CD4-positive, alpha-beta T cell treated with Interleukin-10 for 1 hour (primary cell): Measurements from ENCODE around the gene TMCC2.
"Not testable (repeated sequence)": the region's sequence is repeated elsewhere in the genome, so short reads cannot be mapped to it uniquely, and the experiment has no call there.

Experiments
- DNase-seq: peaks from one replicate; pipeline ENCODE4 v3.0.0-alpha.2; 2020

TMCC2 gene

DNA sequence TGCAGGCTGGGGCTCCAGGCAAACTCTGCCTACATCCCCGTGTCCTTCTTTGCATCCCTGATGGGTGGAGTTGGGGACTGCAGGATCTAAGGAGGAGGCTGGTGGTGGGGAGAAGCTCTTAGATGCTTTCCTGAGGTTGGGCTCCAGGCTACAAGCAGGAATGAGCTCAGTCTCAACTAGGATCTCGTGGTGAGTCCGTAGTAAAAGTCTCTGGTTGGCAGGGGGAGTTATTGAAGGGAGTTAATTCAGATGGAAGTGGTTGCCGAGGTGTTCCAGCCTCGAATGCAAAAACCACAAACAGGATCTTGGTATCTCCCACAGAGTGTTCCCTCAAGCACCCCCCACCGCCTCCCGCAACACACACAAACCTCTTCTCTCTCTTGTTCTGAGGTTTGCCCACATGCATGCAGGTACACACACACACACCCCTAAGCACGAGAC, 35.0 kb downstream of the TMCC2 start:
- DNase-seq, result no peak

DNA sequence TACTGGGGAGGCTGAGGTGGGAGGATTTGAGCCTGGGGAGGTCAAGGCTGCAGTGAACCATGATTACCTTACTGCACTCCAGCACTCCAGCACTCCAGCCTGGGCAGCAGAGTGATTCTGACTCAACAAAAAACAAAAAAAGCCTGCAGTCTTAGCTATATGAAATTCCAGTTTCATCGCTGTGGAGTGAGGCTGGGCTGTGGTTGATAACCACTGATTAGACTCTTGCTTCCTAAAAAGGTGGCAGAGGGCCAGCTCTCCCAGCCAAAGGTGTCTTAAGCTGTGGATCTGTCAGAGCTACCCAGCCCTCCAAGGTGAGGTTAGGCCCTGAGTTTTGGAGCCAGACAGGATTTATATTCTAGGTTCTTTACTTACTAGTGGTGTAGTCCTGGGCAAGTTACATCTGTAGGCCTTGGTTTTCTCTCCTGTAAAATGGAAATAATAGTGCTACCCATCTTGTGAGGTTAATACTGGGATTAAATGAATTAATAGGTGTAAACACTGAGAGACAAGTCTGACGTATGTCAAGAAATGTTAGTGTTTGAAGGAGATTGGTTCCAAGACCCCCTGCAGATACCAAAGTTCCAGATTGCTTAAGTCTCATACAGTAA, 35.9 kb downstream of the TMCC2 start:
- DNase-seq, result no peak

DNA sequence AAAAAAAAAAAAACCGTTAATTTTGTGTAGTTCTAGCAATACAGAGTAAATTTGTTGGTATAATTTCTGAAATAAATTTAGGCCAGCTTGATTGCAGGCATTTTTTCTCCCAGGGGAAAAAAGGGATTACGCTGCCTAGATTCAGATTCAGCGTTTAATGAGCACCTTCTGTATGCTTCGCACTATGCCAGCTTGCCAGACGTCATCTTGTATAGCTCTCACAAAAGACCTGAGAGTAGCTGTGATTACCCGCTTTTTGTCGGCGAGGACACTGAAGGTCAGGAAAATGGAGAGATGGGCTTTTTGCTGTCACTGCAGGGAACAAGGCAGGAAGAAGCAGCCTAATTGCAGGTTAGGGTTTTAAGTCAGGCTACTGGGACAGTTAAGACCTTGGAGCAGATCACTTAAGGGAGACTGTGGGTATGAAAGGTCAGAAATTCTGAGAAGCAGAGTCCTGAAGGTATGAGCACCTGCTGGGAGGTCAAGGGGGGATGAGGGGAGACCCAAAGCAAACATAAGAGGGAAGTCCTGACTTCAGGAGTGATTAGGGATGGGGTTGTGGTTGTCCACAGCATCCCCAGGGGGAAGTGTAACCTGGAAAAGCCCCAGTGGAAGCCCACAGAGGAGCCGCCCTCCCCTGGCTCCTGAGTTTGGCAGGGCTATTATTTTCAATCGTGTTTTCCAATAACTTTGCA, 39.0 kb downstream of the TMCC2 start:
- DNase-seq, result no peak

DNA sequence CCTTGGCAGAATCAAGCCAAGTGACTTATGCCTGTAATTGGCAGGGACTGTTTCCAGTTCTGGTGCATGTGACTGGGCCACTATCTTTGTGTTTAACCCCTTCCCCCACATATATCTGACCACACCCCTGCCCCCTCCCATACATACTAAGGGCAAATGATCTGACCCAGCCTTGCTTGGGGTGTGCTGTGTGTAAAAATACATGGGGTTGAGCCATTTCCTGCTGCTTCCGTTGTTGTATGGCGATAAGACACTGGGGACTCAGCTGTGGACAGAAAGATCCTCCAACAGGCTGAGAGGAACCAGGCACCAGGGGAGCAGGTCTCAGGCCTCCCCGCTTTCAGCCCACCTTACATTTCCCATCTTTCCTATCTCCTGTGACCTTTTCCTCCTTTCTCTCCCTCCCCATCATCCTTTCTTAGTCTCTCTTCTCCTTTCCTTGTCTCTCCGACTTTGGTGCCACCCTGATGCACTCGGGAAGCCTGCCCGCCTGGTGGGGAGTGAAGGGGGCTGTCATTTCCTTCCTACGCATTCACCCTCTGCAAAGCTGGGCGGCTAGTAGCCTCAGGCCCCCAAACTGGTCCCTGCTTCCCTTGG, 39.7 kb downstream of the TMCC2 start:
- DNase-seq, result no peak

DNA sequence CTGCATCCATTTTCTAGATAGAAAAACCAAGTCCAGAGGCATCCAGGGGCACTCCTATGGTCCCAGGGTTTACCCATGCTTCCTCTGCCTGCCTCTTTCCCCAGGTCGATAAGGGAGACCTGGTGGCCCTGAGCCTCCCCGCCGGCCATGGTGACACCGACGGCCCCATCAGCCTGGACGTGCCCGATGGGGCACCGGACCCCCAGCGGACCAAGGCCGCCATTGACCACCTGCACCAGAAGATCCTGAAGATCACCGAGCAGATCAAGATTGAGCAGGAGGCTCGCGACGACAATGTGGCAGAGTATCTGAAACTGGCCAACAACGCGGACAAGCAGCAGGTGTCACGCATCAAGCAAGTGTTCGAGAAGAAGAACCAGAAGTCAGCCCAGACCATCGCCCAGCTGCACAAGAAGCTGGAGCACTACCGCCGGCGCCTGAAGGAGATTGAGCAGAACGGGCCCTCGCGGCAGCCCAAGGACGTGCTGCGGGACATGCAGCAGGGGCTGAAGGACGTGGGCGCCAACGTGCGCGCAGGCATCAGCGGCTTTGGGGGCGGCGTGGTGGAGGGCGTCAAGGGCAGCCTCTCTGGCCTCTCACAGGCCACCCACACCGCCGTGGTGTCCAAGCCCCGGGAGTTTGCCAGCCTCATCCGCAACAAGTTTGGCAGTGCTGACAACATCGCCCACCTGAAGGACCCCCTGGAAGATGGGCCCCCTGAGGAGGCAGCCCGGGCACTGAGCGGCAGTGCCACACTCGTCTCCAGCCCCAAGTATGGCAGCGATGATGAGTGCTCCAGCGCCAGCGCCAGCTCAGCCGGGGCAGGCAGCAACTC, 41.3 kb downstream of the TMCC2 start:
- no peak for DNase-seq

DNA sequence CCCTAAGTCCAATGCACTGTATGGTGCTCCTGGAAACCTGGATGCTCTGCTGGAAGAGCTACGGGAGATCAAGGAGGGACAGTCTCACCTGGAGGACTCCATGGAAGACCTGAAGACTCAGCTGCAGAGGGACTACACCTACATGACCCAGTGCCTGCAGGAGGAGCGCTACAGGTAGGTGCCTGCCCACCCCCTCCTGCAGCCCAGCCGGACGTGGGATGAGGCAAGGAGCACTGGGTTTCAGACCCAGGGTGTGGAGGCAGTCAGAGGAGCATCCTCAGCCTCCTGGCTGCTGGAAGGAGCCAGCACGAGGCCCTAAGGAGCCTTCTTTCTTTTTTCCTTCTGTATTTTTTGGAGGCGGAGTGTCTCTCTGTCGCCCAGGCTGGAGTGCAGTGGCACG, 42.0 kb downstream of the TMCC2 start:
- no peak for DNase-seq

DNA sequence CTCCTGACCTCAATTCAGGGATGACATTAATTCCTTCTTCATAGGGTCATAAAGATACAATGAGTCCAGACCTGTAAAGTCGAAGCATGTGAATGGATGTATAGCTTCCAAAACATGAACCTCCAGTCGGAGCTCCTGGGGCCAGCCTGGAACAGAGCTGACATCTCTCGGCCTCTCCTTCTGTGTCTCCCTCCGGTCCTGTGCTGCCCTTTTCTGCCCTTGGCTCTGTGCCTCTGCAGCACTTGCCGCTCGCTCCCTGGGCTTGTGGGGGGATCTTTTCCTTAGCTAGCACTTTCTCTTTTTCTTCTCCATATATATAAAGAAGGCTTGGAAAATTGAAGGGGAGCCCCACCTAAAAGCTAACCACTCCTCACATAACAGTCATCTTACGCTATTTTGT, 42.5 kb downstream of the TMCC2 start:
- DNase-seq, result no peak

DNA sequence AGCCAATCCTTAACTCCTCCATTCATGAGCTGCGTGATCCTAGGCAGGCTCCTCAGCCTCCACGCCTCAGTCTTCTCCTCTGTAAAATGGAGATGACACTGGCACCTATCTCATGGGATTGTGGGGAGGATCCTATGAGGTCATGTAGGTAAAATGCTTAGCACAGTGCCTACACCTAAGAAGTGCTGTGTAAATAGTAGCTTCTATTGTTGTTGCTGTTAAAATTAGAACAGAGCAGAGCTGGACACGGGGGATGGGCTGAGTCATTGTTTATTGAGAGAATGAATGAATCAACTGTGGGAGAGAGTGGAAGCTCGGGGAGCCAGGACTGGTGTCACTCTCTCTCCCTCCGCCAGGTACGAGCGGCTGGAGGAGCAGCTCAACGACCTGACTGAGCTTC, 43.0 kb downstream of the TMCC2 start:
- no peak for DNase-seq

DNA sequence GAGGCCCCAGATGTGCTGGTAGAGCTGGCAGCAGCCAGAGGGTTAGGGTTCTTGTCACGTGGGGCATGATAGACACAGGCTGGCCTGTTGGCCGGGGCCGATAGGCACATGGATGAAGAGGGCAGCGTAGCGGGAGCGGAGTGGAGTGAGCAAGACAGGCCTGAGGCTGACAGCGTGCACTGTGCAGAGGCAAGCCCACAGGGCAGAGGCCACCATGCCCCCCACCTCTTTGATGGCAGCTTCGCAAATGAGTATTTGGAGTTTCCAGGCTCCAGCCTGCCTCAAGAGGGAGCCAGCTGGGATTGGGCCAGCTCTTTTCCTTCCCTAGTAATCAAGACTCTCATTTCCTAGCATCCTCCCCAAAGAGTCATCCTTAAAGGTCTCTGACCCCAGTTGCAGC, 43.5 kb downstream of the TMCC2 start:
- DNase-seq, result no peak

DNA sequence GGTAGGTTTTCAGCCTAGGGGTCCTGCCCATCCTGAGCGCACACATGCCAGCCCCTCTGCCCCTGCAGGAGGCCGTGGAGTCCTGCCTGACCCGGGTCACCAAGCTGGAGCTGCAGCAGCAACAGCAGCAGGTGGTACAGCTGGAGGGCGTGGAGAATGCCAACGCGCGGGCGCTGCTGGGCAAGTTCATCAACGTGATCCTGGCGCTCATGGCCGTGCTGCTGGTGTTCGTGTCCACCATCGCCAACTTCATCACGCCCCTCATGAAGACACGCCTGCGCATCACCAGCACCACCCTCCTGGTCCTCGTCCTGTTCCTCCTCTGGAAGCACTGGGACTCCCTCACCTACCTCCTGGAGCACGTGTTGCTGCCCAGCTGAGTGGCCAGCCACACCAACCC, 44.0 kb downstream of the TMCC2 start:
- DNase-seq, result no peak

DNA sequence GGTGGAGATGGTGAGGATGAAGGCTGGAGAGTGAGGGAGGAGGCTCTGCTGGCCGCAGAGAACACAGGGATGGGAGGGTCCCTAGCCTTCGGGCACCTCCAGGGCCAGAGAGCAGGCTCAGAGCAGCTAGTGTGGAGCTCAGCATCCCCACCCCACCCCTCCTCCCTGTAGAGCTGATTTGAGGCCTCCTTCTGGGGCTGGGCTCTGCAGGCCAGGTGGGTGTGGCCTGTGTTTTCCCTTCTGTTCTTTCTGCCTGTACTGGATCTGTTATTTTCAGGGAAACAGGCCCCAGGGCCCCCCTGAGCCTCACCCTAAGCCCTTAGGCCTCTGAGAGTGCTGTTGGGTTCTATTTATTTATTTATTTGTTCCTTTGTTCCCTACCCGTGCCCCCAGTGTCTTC, 44.8 kb downstream of the TMCC2 start:
- no peak for DNase-seq

DNA sequence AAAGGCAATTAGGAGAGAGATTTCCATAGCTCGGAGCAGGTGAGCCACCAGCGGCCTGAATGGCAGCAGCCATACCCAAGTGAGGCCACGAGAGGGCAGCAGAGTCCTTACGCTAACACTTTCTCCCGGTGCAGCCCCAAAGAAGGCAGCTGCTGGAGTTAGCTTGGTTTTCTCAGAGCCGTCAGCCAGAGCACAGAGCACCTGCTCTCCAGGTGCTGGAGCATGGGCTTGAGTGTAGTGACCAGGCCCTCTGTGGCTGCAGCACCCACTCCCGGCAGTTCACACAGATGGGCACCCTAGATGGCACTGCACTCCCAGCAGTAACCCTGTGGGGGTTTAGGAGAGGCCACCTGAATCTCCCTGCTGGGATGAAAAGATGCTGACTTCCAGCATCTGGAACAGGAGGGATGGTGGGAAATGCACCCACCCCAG, 45.8 kb downstream of the TMCC2 start:
- peak; percentile 87 for DNase-seq

DNA sequence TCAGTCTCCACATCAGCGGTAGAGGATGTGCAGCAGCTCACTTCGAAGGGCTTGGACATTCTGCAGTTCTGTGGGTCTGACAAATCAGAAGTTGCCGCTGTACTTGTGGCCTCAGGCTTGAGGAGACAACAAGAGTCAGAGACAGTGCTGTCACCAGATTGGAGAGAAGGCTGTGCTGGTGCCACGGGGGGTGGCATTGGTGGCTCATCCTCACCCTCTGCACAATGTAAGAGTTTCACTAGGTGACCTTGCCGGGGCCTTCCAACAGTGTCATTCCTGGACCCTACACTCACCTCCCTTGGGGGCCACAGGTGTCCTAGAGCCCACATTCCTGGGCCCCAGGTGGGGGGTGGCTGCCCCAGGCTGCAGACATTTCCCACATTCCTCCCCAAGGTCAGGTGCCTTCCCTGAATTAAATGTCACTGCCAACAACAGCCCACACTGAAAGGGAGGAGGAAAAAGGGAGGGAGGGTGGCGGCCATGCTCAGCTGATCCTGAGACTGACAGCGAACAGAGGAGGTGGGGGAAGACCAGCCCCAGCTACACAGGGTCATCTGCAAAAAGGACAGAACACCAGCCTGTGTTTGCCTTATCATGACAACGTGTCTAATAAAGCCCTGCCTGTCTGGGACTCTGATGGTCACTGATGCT, 46.4 kb downstream of the TMCC2 start:
- DNase-seq, result no peak

DNA sequence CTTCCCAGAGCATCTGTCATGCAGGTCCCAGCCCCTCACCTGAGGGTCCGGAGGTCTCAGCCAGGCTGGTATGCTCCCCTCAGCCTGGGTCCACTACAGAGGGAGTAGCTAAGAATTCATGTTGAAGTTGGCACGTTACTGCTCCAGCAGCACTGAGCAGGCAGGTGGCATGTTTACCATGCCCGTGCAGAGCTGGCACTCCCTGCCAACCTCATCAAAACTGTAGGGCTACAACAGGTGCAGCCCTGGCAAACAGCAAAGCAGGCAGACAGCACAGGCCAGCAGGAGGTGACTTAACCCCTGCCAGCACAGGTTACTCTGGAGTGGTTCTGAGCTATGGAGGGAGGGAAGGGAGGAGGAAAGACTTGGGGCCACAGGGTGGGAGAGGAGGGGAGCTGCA, 47.4 kb downstream of the TMCC2 start:
- peak; percentile 46 for DNase-seq

DNA sequence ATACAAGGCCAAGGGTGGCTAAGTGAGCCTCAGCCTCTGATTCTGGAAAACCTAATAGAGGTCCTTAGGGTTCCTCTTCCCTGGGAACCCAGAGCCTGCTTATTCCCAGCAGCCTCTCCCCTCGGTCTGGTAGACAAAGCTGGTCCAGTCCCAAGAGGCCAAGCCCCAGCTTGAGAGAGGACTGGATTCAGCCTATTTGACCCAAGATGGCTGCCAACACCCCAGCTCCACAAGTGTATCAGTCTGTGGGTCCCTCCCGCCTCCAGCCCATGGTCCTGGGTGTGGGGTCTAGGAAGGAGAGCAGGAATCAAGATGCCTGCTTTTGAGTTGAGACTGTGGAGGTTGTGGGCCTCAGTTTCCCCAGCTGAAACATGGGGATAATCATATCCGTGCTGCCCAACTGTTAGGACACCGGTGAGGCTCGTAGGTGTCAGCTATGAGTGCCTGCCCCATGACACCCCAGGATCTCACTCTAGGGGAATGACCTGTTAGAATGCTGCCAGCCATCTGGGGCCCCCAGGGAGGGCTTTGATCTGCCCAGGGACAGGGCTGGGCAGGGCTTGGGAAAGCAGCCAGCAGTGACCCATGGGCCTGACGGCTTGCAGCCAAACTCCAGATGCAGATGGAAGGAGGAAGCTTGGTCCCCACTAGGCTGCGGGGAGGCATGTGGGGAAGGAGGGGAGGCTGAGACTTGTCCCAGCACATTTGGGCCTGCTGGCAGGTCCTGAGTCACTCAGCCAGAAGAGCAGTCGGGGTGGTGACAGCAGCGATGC, 48.4 kb downstream of the TMCC2 start:
- DNase-seq, result no peak

DNA sequence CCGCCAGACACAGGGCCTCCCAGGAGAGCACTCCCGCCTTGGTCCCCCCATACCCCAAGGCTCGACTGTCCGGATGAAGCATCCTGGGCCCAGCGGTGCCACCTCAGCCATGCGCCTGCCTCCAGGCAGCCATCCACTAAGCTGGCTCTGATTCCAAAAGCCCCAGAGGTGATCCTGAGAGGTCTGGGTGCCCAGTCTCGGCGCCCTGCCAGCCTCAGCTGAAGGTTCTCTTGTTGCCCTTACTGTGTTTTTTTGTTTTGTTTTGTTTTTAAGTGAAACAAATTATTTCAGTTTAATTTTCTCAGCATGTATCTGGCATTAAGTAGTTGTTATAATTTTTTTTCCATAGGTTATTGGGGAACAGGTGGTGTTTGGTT, 48.9 kb downstream of the TMCC2 start:
- DNase-seq, result no peak

DNA sequence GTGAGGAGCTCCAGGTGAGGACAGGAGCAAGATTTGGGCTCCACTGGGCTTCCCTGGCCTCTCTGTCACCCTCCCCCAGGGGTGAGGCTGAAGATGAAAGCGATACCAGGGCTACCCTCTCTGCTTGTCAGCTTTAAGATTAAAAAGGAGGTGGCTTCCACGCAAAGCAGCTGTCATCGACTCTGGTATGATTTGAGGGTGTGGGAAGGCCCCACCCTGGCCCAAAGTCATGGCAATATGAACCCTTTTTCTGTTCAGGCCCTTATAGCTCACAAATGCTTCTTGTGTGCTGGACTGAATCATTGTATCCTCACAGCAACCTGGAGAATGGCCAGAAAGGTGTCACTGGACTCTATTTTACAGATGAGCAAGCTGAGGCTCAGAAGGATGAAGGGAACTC, 52.2 kb downstream of the TMCC2 start:
- no peak for DNase-seq

DNA sequence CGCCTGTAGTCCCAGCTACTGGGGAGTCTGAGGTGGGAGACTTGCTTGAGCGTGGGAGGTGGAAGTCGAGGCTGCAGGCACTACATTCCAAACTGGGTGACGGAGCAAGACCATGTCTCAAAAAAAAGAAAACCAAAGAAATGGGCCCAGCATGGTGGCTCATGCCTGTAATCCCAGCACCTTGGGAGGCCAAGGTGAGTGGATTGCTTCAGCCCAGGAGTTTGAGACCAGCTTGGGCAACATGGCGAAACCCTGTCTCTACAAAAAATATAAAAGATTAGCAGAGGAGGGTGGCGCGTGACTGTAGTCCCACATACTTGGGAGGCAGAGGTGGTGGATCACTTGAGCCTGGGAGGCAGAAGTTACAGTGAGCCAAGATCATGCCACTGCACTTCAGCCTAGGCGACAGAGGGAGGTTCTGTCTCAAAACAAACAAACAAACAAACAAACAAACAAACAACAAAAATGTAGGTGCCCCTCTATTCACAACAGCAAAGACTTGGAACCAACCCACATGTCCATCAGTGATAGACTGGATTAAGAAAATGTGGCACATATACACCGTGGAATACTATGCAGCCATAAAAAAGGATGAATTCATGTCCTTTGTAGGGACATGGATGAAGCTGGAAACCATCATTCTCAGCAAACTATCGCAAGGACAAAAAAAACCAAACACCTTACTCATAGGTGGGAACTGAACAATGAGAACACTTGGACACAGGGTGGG, 53.1 kb downstream of the TMCC2 start:
- not testable (repeated sequence) for DNase-seq

DNA sequence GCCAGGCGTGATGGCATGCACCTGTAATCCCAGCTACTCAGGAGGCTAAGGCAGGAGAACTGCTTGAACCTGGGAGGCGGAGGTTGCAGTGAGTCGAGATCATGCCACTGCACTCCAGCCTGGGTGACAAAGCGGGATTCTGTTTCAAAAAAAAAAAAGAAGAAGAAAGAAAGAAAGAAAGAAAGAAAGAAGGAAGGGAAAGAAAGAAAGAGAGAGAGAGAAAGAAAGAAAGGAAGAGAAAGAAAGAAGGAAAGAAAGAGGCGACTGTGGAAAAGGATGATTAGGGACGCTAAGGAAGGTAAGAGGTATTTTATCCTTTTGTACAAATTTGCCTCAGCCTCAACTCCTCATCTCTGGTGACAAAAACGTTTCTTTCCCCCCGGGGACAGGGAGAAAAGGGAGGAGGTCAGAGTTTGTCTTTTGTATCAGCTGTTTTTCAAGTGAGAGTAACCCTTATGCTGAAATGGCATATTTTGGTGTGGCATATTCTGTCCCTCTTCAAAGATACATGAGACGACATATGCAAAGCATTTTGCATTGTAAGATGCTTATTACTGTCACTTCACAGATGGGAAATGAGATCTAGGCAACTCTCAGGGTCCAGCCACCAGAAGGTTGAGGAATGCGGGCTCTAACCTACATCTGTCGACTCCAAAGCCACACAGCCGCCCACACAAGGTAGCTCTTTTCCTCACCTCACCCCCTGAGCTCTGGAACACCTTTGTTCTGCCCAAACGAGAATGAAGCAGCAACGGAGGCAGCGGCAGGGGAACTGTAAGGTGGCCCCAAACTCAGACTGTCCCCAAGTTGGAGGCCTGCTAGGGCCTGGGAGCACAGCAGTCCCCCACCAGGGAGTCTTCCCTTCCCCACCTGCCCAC, 55.8 kb downstream of the TMCC2 start:
- no peak for DNase-seq

DNA sequence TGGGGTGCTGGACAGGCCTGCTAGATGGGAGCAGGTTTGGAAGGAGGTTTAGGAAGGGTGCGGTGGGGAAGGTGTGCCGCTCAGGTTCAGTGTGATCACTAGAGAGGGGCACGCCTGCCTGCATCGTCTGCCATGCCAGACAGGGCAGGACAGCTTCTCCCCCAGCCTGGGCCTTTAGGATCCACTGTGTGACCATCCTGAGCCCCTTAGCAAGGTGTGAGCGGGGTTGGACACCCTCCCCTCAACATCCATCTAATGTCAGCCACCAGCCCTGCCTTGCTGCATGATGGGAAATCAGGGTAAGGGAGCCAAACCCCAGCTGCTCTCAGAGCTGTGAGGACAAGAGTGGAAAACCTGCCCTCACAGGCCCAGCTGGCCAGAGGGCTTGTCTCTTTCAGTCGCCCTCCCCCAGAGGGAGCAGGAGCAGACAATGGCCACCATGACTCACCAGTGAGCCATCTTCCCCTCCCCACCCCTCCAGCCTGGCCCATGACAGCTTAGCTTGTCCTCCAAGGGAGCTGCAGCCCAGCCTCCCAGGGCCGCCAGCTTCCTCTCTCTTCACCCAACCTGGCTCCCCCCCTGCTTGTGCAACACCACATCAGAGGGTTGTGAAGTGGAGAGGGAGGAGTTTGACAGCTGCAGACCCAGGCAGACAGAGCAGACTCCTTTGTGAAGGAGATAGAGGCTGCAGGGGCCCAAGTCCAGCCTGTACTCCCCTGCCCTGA, 56.8 kb downstream of the TMCC2 start:
- peak; percentile 90 for DNase-seq
